GM18498 (cell line): ENCODE data around the gene GSE1.

Source experiments
- ATAC-seq: cut with Tn5 transposase; IDR thresholded peaks from one replicate; pipeline ENCODE4 v1.9.1; 2021; ENCODE audit warnings: mild to moderate bottlenecking, moderate library complexity; ENCODE audit not compliant: unreplicated experiment

GSE1 gene

GRCh38 chr16:85718153-85718477, 105.0 kb downstream of the GSE1 start:
- no peak for ATAC-seq

GRCh38 chr16:85718682-85719081, 105.6 kb downstream of the GSE1 start:
- no peak for ATAC-seq

GRCh38 chr16:85719605-85720301, 106.6 kb downstream of the GSE1 start:
- ATAC-seq: no peak

GRCh38 chr16:85720302-85720637, 107.1 kb downstream of the GSE1 start:
- ATAC-seq: no peak

GRCh38 chr16:85722128-85722893, 109.2 kb downstream of the GSE1 start:
- no peak for ATAC-seq

- no peak for ATAC-seq
Measured at GRCh38 chr16:85724126-85724879, 111.2 kb downstream of the GSE1 start.

GRCh38 chr16:85724936-85725335, 111.8 kb downstream of the GSE1 start:
- no peak for ATAC-seq
